HepG2 (cell line): Measurements from ENCODE around the gene TSPAN32. TPM values are rescaled to one million over a fixed set of nuclear protein-coding genes. Genes with fewer than 3 reads are reported as not detected.

Experiments
- ELF1 ChIP-seq: sonication (generic); formaldehyde crosslinking; IDR thresholded peaks from 2 replicates; pipeline ENCODE4 v1.4.0; 2020; ENCODE audit warnings: missing genetic modification reagents
- FOXP1 ChIP-seq, 2 experiments: fragments of 450-650 bp in 1 of 2; IDR thresholded peaks; 2 replicates each; pipeline ENCODE4 v1.6.1; 2017 to 2018; ENCODE audit warnings: antibody characterized with exemption in 1 of 2
- GRHL1 ChIP-seq: sonication (generic); formaldehyde crosslinking; conservative IDR thresholded peaks from 2 replicates; pipeline ENCODE4 v1.8.0; 2022; ENCODE audit warnings: missing genetic modification reagents
- KAT7 ChIP-seq: IDR thresholded peaks from 2 replicates; pipeline ENCODE4 v1.6.1; 2018; ENCODE audit warnings: borderline replicate concordance, missing compliant biosample characterization
- RERE ChIP-seq: IDR thresholded peaks from 2 replicates; pipeline ENCODE4 v1.6.1; 2016; ENCODE audit warnings: low read depth, missing genetic modification reagents, missing compliant biosample characterization
- SIX1 ChIP-seq: sonication (generic); formaldehyde crosslinking; IDR thresholded peaks from 2 replicates; pipeline ENCODE4 v1.4.0; 2020; ENCODE audit warnings: missing genetic modification reagents, borderline replicate concordance
- THAP11 ChIP-seq: IDR thresholded peaks from 2 replicates; pipeline ENCODE4 v1.6.1; 2016; ENCODE audit warnings: missing biosample characterization, missing genetic modification reagents
- ZFP37 ChIP-seq: sonication (generic); formaldehyde crosslinking; IDR thresholded peaks from 2 replicates; pipeline ENCODE4 v1.4.0; 2020; ENCODE audit warnings: missing genetic modification reagents, borderline replicate concordance
- ZMYM4 ChIP-seq: sonication (generic); formaldehyde crosslinking; IDR thresholded peaks from 2 replicates; pipeline ENCODE4 v1.8.1; 2023; ENCODE audit warnings: mild to moderate bottlenecking, missing genetic modification reagents
- ZNF34 ChIP-seq: sonication (generic); formaldehyde crosslinking; IDR thresholded peaks from 2 replicates; pipeline ENCODE4 v1.4.0; 2020; ENCODE audit warnings: mild to moderate bottlenecking, missing genetic modification reagents, borderline replicate concordance
- ZNF513 ChIP-seq: sonication (generic); formaldehyde crosslinking; conservative IDR thresholded peaks from 2 replicates; pipeline ENCODE4 v1.5.0; 2020; ENCODE audit warnings: missing genetic modification reagents
- ZNF552 ChIP-seq: sonication (generic); formaldehyde crosslinking; IDR thresholded peaks from 2 replicates; pipeline ENCODE4 v1.9.0; 2022; ENCODE audit warnings: missing genetic modification reagents, mild to moderate bottlenecking, borderline replicate concordance
- ZNF629 ChIP-seq: sonication (generic); formaldehyde crosslinking; conservative IDR thresholded peaks from 2 replicates; pipeline ENCODE4 v1.5.0; 2020; ENCODE audit warnings: missing genetic modification reagents
- ZNF768 ChIP-seq: sonication (generic); formaldehyde crosslinking; IDR thresholded peaks from 2 replicates; pipeline ENCODE4 v1.4.0; 2020; ENCODE audit warnings: missing genetic modification reagents
- ZNF784 ChIP-seq: sonication (generic); formaldehyde crosslinking; IDR thresholded peaks from 2 replicates; pipeline ENCODE4 v1.5.1; 2020; ENCODE audit warnings: missing genetic modification reagents, mild to moderate bottlenecking, borderline replicate concordance
- ZSCAN21 ChIP-seq: sonication (generic); formaldehyde crosslinking; IDR thresholded peaks from 2 replicates; pipeline ENCODE4 v1.8.0; 2022; ENCODE audit warnings: mild to moderate bottlenecking, missing genetic modification reagents, moderate library complexity, borderline replicate concordance
- ZSCAN5A ChIP-seq: sonication (generic); formaldehyde crosslinking; IDR thresholded peaks from 2 replicates; pipeline ENCODE4 v1.8.0; 2022; ENCODE audit warnings: mild to moderate bottlenecking, missing genetic modification reagents, borderline replicate concordance
- polyA plus RNA-seq, 8 experiments: library from polyadenylated mRNA; depleted of rRNA in 3 of 8; stranded (reverse) in 7 of 8; unstranded in 1 of 8; fragments of >200 nt; fragmentation: Illumina TruSeq in 4 of 8; extraction: Trizol in 4 of 8; gene quantifications; 2 replicates each; pipeline versions ENCODE4 v1.2.1 to v1.2.3, GENCODE V29; 2011 to 2016; ENCODE audit warnings: low read depth in 4 of 8, missing spikeins in 1 of 8, mixed read lengths in 1 of 8; ENCODE audit not compliant: insufficient read depth in 1 of 8
- total RNA-seq, 5 experiments: library from RNA; depleted of rRNA; stranded (reverse); fragments of >200 nt; fragmentation: Illumina TruSeq; extraction: Trizol; gene quantifications; 2 replicates each; pipeline ENCODE4 v1.2.3, GENCODE V29; 2016; ENCODE audit warnings: low read depth in 1 of 5

The TSPAN32 gene
- total and polyA plus RNA-seq, 2 of the 13 experiments (the other 11 are each of a cell fraction or from before 2014, with no cell fraction given) = 0.09 to 0.70 TPM

- TF ChIP-seq ZSCAN21 = no peak
- 0 out of 2 replicates have a peak, but pooled peaks have one; percentile 28 for TF ChIP-seq RERE
- peak; percentile 53; the same call in 1 of the 2 replicates for TF ChIP-seq ZNF768 (CRISPR knock-in tag)
- no peak for TF ChIP-seq ZNF513 (CRISPR knock-in tag)
- TF ChIP-seq KAT7 (CRISPR knock-in tag) = no peak
- TF ChIP-seq ZNF629 = no peak
- peak; percentile 48 for TF ChIP-seq ELF1 (CRISPR knock-in tag)
- no peak for TF ChIP-seq SIX1 (CRISPR knock-in tag)
- TF ChIP-seq ZNF784 (CRISPR knock-in tag) = 0 out of 2 replicates have a peak, but pooled peaks have one; percentile 27
- TF ChIP-seq ZMYM4 (CRISPR knock-in tag) = no peak
- TF ChIP-seq THAP11 (CRISPR knock-in tag) = peak; percentile 50
- TF ChIP-seq GRHL1 (CRISPR knock-in tag) = no peak
- TF ChIP-seq ZFP37 (CRISPR knock-in tag) = no peak
- TF ChIP-seq ZNF552 (CRISPR knock-in tag) = no peak
- TF ChIP-seq ZSCAN5A (CRISPR knock-in tag) = no peak
- no peak for TF ChIP-seq FOXP1 (IDR thresholded peaks at IDR 0.05)
- TF ChIP-seq FOXP1 (CRISPR knock-in tag; IDR thresholded peaks at IDR 0.05) = peak; percentile 42; the same call in 1 of the 2 replicates
- TF ChIP-seq ZNF34 (CRISPR knock-in tag) = no peak
Observed at GRCh38 chr11:2268729-2269600, 32.8 kb upstream of the TSPAN32 start (continued).
